Measurements from ENCODE around the gene LRRC28.

The LRRC28 gene

DNA sequence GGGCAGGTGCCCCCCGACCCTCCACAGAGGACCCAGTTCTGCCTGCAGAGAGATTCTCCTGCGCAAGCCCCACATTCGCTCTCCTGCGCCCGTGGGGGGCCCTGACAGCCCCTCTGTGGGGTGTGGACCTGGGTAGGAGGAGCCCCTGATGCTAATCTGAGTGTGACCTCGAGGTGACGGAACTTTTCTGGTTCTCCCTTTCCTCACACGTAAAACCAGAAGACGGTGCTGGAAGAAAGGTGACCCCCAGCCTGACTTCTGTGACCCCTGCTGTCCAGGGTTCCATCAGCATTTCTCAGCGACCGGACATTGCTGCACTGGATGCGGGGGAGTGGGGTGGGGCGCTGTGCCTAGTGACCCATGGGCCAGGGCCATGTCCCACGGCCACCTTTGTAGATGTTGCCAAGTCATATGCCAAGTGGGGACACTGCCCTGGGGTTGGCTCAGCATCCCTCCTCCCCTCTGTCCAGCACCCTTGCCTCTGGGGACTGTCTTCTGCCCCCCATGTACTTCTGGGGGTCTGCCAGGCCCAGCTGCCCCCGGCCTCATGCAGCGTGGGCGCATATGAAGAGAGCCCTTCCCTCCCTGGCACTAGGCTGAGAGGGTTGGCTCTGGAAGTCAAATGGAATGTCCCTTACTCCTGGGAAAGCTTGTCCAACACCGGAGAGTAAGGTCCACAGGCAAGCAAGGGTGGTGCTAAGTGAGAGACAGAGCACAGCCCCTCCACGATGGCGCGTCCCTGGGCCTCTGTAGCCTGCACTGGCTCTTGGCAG, 185.4 kb downstream of the LRRC28 start:
- Histone ChIP-seq H3K4me3 (ENCODE audit: low read length) (no peak overlapping the region), H3K9me3 (ENCODE audit: control insufficient read depth, insufficient read depth, low read length) (no peaks in the 10 kb centered on the region), H3K4me1 (ENCODE audit: control insufficient read depth, low read length) (peaks cover 17% of the 10 kb centered on the region), H3K4me2 (ENCODE audit: low read length) (no peak overlapping the region), H3K9me2 (replicated peaks; ENCODE audit: control insufficient read depth, low read length) (no peaks in the 10 kb centered on the region), H3F3A (ENCODE audit: control insufficient read depth, insufficient read depth) (no peaks in the 10 kb centered on the region), H3K27me3 (ENCODE audit: control insufficient read depth, low read length) (peaks cover 38% of the 10 kb centered on the region), H4K20me1 (ENCODE audit: control insufficient read depth, insufficient read depth, low read depth, low read length) (no peaks in the 10 kb centered on the region), H3K36me3 (ENCODE audit: control insufficient read depth, low read length) (no peaks in the 10 kb centered on the region), H3K27ac (ENCODE audit: low read depth, low read length) (no peak overlapping the region), H3K79me2 (ENCODE audit: control insufficient read depth, low read length) (no peaks in the 10 kb centered on the region)
- TF ChIP-seq, protein P1, sequence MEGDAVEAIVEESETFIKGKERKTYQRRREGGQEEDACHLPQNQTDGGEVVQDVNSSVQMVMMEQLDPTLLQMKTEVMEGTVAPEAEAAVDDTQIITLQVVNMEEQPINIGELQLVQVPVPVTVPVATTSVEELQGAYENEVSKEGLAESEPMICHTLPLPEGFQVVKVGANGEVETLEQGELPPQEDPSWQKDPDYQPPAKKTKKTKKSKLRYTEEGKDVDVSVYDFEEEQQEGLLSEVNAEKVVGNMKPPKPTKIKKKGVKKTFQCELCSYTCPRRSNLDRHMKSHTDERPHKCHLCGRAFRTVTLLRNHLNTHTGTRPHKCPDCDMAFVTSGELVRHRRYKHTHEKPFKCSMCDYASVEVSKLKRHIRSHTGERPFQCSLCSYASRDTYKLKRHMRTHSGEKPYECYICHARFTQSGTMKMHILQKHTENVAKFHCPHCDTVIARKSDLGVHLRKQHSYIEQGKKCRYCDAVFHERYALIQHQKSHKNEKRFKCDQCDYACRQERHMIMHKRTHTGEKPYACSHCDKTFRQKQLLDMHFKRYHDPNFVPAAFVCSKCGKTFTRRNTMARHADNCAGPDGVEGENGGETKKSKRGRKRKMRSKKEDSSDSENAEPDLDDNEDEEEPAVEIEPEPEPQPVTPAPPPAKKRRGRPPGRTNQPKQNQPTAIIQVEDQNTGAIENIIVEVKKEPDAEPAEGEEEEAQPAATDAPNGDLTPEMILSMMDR (IDR thresholded peaks at IDR 0.05; ENCODE audit: low read depth, low read length, poor library complexity, severe bottlenecking): no peak
- no peak for TF ChIP-seq EZH2phosphoT487 (IDR thresholded peaks at IDR 0.05; ENCODE audit: borderline replicate concordance, low read length)

DNA sequence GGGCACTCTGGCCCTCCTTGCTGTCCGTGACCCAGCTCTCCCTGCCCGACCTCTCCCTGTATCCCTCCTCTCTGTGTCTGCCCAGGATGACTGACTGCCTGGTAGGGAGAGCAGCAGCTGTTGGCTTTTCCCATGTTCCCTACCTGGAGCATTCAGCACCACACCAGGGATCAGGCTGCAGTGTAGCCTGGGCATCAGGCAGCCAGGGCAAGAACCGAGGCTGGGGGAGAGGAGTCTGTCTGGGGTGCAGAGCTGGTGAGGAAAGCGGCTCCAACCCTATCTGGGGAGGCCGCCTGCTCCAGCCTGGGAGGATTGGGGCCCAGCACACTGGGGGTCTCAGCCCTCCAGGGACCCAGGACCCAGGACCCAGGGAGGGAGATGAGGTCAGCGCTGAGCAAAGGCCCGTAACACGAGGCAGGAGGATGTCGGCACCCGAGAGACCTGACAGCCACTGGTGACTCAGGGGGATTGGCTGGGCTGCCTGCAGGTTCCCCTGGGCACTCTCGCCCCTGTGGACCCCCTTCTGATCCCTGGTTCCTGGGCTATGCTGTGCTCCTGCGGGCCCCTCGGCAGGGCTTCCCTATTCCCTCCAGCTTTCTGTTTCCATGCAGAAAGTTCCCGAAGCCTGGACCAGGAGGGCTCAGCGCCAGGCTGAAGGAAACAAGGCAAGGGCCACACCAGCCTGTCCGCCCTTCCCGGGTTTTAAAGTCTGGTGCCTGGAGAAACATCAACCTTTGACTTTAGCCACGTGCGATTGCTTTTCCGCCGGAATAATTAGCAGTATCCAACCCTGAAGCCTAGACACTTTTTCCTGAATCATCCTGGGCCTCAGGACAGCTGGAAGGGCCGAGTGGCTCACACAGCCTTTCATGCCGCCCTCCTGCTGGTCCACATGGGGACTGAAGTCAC, 186.3 kb downstream of the LRRC28 start:
- Histone ChIP-seq H3K4me3 (ENCODE audit: low read length) (no peak overlapping the region), H3F3A (ENCODE audit: control insufficient read depth, insufficient read depth) (no peaks in the 10 kb centered on the region), H3K9me2 (replicated peaks; ENCODE audit: control insufficient read depth, low read length) (no peaks in the 10 kb centered on the region), H3K27me3 (ENCODE audit: control insufficient read depth, low read length) (peaks cover 41% of the 10 kb centered on the region), H3K4me2 (ENCODE audit: low read length) (no peak overlapping the region), H3K36me3 (ENCODE audit: control insufficient read depth, low read length) (no peaks in the 10 kb centered on the region), H4K20me1 (ENCODE audit: control insufficient read depth, insufficient read depth, low read depth, low read length) (no peaks in the 10 kb centered on the region), H3K4me1 (ENCODE audit: control insufficient read depth, low read length) (peaks cover 17% of the 10 kb centered on the region), H3K9me3 (ENCODE audit: control insufficient read depth, insufficient read depth, low read length) (no peaks in the 10 kb centered on the region), H3K79me2 (ENCODE audit: control insufficient read depth, low read length) (no peaks in the 10 kb centered on the region), H3K27ac (ENCODE audit: low read depth, low read length) (no peak overlapping the region)
- TF ChIP-seq, protein P1 (IDR thresholded peaks at IDR 0.05; ENCODE audit: low read depth, low read length, poor library complexity, severe bottlenecking): no peak
- TF ChIP-seq EZH2phosphoT487 (IDR thresholded peaks at IDR 0.05; ENCODE audit: borderline replicate concordance, low read length): no peak

DNA sequence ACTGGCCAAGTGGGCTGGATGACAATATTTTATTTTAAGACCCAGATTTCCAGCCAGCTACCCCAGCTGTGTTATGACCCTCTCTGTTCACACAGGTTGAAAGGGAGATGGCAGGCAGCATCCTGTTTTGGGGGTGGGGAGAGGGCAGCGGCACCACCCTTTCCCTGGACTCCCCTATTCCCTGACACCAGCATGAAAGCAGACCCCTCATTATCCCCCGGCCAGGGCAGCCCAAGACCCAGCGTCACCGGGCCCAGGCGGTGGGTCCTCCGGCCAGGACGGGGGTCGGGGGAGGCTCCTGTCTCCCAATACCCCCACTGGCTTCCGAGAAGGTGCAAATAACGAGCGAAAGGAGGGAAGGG, 186.9 kb downstream of the LRRC28 start:
- Histone ChIP-seq H4K20me1 (ENCODE audit: control insufficient read depth, insufficient read depth, low read depth, low read length) (no peaks in the 10 kb centered on the region), H3K9me2 (replicated peaks; ENCODE audit: control insufficient read depth, low read length) (no peaks in the 10 kb centered on the region), H3K27ac (ENCODE audit: low read depth, low read length) (no peak overlapping the region), H3K4me3 (ENCODE audit: low read length) (no peak overlapping the region), H3K79me2 (ENCODE audit: control insufficient read depth, low read length) (no peaks in the 10 kb centered on the region), H3K4me2 (ENCODE audit: low read length) (no peak overlapping the region), H3K9me3 (ENCODE audit: control insufficient read depth, insufficient read depth, low read length) (no peaks in the 10 kb centered on the region), H3K4me1 (ENCODE audit: control insufficient read depth, low read length) (peaks cover 16% of the 10 kb centered on the region), H3F3A (ENCODE audit: control insufficient read depth, insufficient read depth) (no peaks in the 10 kb centered on the region), H3K27me3 (ENCODE audit: control insufficient read depth, low read length) (peaks cover 44% of the 10 kb centered on the region), H3K36me3 (ENCODE audit: control insufficient read depth, low read length) (no peaks in the 10 kb centered on the region)
- TF ChIP-seq EZH2phosphoT487 (IDR thresholded peaks at IDR 0.05; ENCODE audit: borderline replicate concordance, low read length): no peak
- TF ChIP-seq, protein P1 (IDR thresholded peaks at IDR 0.05; ENCODE audit: low read depth, low read length, poor library complexity, severe bottlenecking): no peak

Measured in DOHH2 (cell line).